ENCODE results near the gene MAST2.

DNA sequence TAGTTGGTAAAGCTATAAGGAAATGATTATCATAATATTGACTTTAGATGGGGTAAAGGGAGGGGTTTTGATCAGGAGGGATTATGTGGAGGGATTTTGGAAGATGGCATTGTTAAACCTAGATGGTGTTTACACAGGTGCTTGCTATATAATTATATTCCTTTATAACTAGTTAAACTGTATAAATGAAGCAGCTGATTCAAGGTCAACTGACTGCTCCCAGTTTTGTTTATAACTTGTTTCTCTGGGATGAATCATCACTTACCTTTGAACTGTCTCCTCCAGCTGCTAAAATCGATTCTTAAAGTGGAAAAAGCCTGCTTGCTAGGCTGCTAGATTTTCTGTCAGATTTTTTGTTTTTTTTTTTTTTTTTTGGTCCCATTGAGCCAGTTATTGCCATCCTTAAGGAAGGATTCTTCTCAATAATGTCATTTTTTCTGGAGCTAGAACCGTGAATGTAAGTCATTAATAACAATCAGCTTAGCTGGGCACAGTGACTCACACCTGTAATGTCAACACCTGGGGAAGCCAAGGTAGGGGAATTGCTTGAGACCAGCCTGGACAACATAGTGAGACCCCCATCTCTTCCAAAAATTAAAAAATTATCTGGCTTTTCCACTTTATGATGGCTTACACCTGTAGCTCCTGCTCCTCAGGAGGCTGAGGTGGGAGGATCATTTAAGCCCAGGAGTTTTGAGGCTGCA, 175.8 kb downstream of the MAST2 start:
- TF ChIP-seq POLR2A (IDR thresholded peaks at IDR 0.05; ENCODE audit: low read depth, low read length) (no peak), TAF1 (IDR thresholded peaks at IDR 0.05; ENCODE audit: borderline replicate concordance, low read depth, low read length) (no peak), POLR2AphosphoS5 (IDR thresholded peaks at IDR 0.05; ENCODE audit: low read depth, low read length) (no peak)
